ENCODE data around the gene LARP6.

GRCh38 chr15:70873232-70874054, 19.5 kb upstream of the LARP6 start:
- TF ChIP-seq CTCF (conservative IDR thresholded peaks at IDR 0.05; ENCODE audit: low read length) (no peak), EZH2phosphoT487 (IDR thresholded peaks at IDR 0.05; ENCODE audit: borderline replicate concordance, low read depth, low read length) (no peak)
